K562 (cell line): ENCODE data around the gene CDT1. TPM values are rescaled to one million over a fixed set of nuclear protein-coding genes. Genes with fewer than 3 reads are reported as not detected.

Source experiments
- ATAC-seq: fragments of 200-7000 bp; cut with Tn5 transposase; 3 replicates; pipeline ENCODE4 v1.9.1; 2020; ENCODE audit warnings: moderate library complexity
- BruUV-seq: library from RNA; stranded (reverse); fragments of 400-500 nt; replicated peaks from 2 replicates; lab custom pipeline; 2021; lab: Mats Ljungman, UMichigan
- CTCF ChIA-PET: fragments of 300-600 bp; formaldehyde crosslinking; extraction: SDS; loops from one replicate; lab custom pipeline; 2021; ENCODE audit warnings: low intra/inter-chr PET ratio; lab: Yijun Ruan, JAX
- POLR2A ChIA-PET: fragments of 300-600, 350-650 bp; sonication (Branson Sonifier 250); formaldehyde crosslinking; extraction: SDS; loops from one replicate; lab custom pipeline; 2021; ENCODE audit warnings: antibody characterized with exemption, inconsistent platforms; lab: Yijun Ruan, JAX
- DNase-seq, 4 experiments: peaks; one replicate each; pipeline versions ENCODE4 v3.0.0 to v3.0.0-alpha.2; 2011 to 2018; ENCODE audit warnings: low spot score in 3 of 4, mixed read lengths in 3 of 4; ENCODE audit errors: extremely low read depth in 1 of 4
- FAIRE-seq: peaks from 2 replicates; lab custom pipeline; 2011; peaks lifted over from hg19 to GRCh38; lab: Jason Lieb, UNC
- H2AFZ ChIP-seq: 2 replicates; pipeline ENCODE4 v1.6.0; 2011; ENCODE audit warnings: low read depth, low read length, control low read depth, inconsistent platforms
- H3K27ac ChIP-seq: fragments of 200-600 bp; 3 replicates; pipeline ENCODE4 v1.8.0; 2011; ENCODE audit warnings: low read depth, mild to moderate bottlenecking, control low read depth, inconsistent platforms, low read length, moderate library complexity, mixed read lengths; ENCODE audit errors: extremely low read depth
- H3K27me3 ChIP-seq, 2 experiments: fragments of 300-600 bp in 1 of 2; 2 replicates in 1 of 2; 3 replicates in 1 of 2; pipeline versions ENCODE4 v1.6.0 to v1.8.0; 2011; ENCODE audit warnings: inconsistent platforms in 2 of 2, low read length in 2 of 2, mild to moderate bottlenecking in 1 of 2, mixed read lengths in 1 of 2, moderate library complexity in 1 of 2; ENCODE audit not compliant: control insufficient read depth in 2 of 2, insufficient read depth in 2 of 2
- H3K36me3 ChIP-seq: fragments of 300-600 bp; 3 replicates; pipeline ENCODE4 v1.8.0; 2011; ENCODE audit warnings: mild to moderate bottlenecking, low read length, inconsistent platforms; ENCODE audit not compliant: control insufficient read depth, insufficient read depth
- H3K4me1 ChIP-seq, 2 experiments: fragments of 200-600 bp in 1 of 2; replicated peaks in 1 of 2; 2 replicates in 1 of 2; 3 replicates in 1 of 2; pipeline versions ENCODE4 v1.5.1 to v1.8.0; 2011; ENCODE audit warnings: inconsistent platforms in 2 of 2, low read length in 2 of 2, mild to moderate bottlenecking in 1 of 2, mixed read lengths in 1 of 2, moderate library complexity in 1 of 2; ENCODE audit not compliant: control insufficient read depth in 2 of 2, insufficient read depth in 2 of 2
- H3K4me2 ChIP-seq: 2 replicates; pipeline ENCODE4 v1.6.1; 2011; ENCODE audit warnings: low read length, control low read depth, inconsistent platforms, mixed read lengths; ENCODE audit not compliant: insufficient read depth
- H3K4me3 ChIP-seq: fragments of 200-600 bp; sonication (generic), shearing (Covaris generic); 2 replicates; pipeline ENCODE4 v1.5.1; 2016; ENCODE audit warnings: control low read depth, inconsistent platforms
- H3K79me2 ChIP-seq: fragments of 200-600 bp; 3 replicates; pipeline ENCODE4 v1.8.0; 2011; ENCODE audit warnings: low read length, inconsistent platforms; ENCODE audit not compliant: control insufficient read depth, insufficient read depth
- H3K9ac ChIP-seq, 2 experiments: 2 replicates each; pipeline versions ENCODE4 v1.6.0 to v1.6.1; 2011; ENCODE audit warnings: low read depth in 2 of 2, low read length in 2 of 2, control low read depth in 1 of 2, inconsistent platforms in 1 of 2, mild to moderate bottlenecking in 1 of 2, mixed read lengths in 1 of 2; ENCODE audit not compliant: insufficient read depth in 1 of 2
- H3K9me1 ChIP-seq: one replicate; pipeline ENCODE4 v1.6.0; 2011; ENCODE audit warnings: inconsistent platforms, mild to moderate bottlenecking, low read length, moderate library complexity; ENCODE audit not compliant: control insufficient read depth, insufficient read depth
- H3K9me3 ChIP-seq: replicated peaks from 2 replicates; pipeline ENCODE4 v1.5.1; 2011; ENCODE audit warnings: low read depth, low read length, inconsistent platforms; ENCODE audit not compliant: control insufficient read depth, insufficient read depth
- H4K20me1 ChIP-seq: replicated peaks from 2 replicates; pipeline ENCODE4 v1.6.1; 2011; ENCODE audit warnings: low read length, inconsistent platforms, mixed read lengths; ENCODE audit not compliant: control insufficient read depth, insufficient read depth
- CGGBP1 ChIP-seq: fragments of 250-450 bp; sonication (Bioruptor Pico); IDR thresholded peaks from 2 replicates; pipeline ENCODE4 v1.9.0; 2021; ENCODE audit warnings: mild to moderate bottlenecking
- CHD1 ChIP-seq: fragments of 200-600 bp; sonication (generic); IDR thresholded peaks from one replicate; pipeline ENCODE4 v1.6.1; 2012; ENCODE audit warnings: mild to moderate bottlenecking, moderate library complexity, low read length, inconsistent platforms
- HNRNPL ChIP-seq: fragments of 200-400 bp; formaldehyde crosslinking; IDR thresholded peaks from 2 replicates; pipeline ENCODE4 v1.6.1; 2017; ENCODE audit warnings: low read depth, mild to moderate bottlenecking, low read length
- KHSRP ChIP-seq: fragments of 450-650 bp; IDR thresholded peaks from 2 replicates; pipeline ENCODE4 v1.6.1; 2017
- MTA3 ChIP-seq: fragments of 450-650 bp; formaldehyde crosslinking; IDR thresholded peaks from 2 replicates; pipeline ENCODE4 v1.6.1; 2017; ENCODE audit warnings: mild to moderate bottlenecking, borderline replicate concordance
- NCOA2 ChIP-seq, 2 experiments: fragments of 450-650 bp; IDR thresholded peaks; 2 replicates each; pipeline ENCODE4 v1.6.1; 2018; ENCODE audit warnings: mild to moderate bottlenecking in 2 of 2, moderate library complexity in 1 of 2; ENCODE audit not compliant: partially characterized antibody in 2 of 2
- NCOA4 ChIP-seq: fragments of 450-650 bp; IDR thresholded peaks from 2 replicates; pipeline ENCODE4 v1.6.1; 2018; ENCODE audit warnings: mild to moderate bottlenecking; ENCODE audit not compliant: partially characterized antibody
- PHF20 ChIP-seq: fragments of 450-650 bp; IDR thresholded peaks from 2 replicates; pipeline ENCODE4 v1.6.1; 2018; ENCODE audit not compliant: partially characterized antibody
- POLR2G ChIP-seq: fragments of 200-400 bp; formaldehyde crosslinking; IDR thresholded peaks from 2 replicates; pipeline ENCODE4 v1.6.1; 2017; ENCODE audit warnings: low read depth, mild to moderate bottlenecking, antibody characterized with exemption, low read length, moderate library complexity
- SUPT5H ChIP-seq: fragments of 450-650 bp; IDR thresholded peaks from 2 replicates; pipeline ENCODE4 v1.6.1; 2016
- ZNF232 ChIP-seq: sonication (generic); formaldehyde crosslinking; IDR thresholded peaks from 2 replicates; pipeline ENCODE4 v1.8.0; 2022; ENCODE audit warnings: mild to moderate bottlenecking, missing genetic modification reagents
- ZNF436 ChIP-seq: fragments of 250-450, 450-650 bp; sonication (Bioruptor Pico); formaldehyde crosslinking; IDR thresholded peaks from 2 replicates; pipeline ENCODE4 v1.7.0; 2020; ENCODE audit warnings: mild to moderate bottlenecking
- ZNF518B ChIP-seq: fragments of 250-450 bp; sonication (Bioruptor Pico); IDR thresholded peaks from 2 replicates; pipeline ENCODE4 v1.5.0; 2021; ENCODE audit warnings: mild to moderate bottlenecking, moderate library complexity
- WGBS: fragments of 100-300 bp; shearing (Covaris generic); methylation state at CpG from one replicate; pipeline ENCODE4 v1.1.6; 2016; ENCODE audit warnings: low coverage, mixed read lengths; ENCODE audit not compliant: insufficient coverage; ENCODE audit errors: missing lambda C conversion rate; 5-methylcytosine and 5-hydroxymethylcytosine counted together
- in situ Hi-C: fragments of 300-500 bp; cut with MboI; formaldehyde crosslinking; loops from 4 replicates; pipeline ENCODE4 v1.15.0; 2018; ENCODE audit warnings: inconsistent platforms, mixed read lengths
- intact Hi-C: fragments of 100-400 bp; cut with micrococcal nuclease; formaldehyde crosslinking; loops from 2 replicates; pipeline ENCODE4 v1.14.2; 2022
- polyA plus RNA-seq, 8 experiments: library from polyadenylated mRNA; depleted of rRNA in 4 of 8; stranded (reverse) in 5 of 8; unstranded in 3 of 8; fragments of >200 nt; fragmentation: Nextera tagmentation in 2 of 8; fragmentation: Illumina TruSeq in 1 of 8; extraction: Ambion mirVana in 2 of 8; extraction: Trizol in 1 of 8; gene quantifications; 2 replicates each; pipeline versions ENCODE4 v1.2.1 to v1.2.3, GENCODE V29; 2011 to 2014; ENCODE audit warnings: inconsistent platforms in 1 of 8, missing spikeins in 1 of 8
- total RNA-seq, 7 experiments: library from RNA; depleted of rRNA in 6 of 7; stranded (reverse); fragments of >200 nt in 6 of 7; fragmentation: Illumina TruSeq in 2 of 7; extraction: Trizol in 2 of 7; gene quantifications; 2 replicates each; pipeline versions ENCODE4 v1.2.1 to v1.2.3, GENCODE V29; 2011 to 2021; ENCODE audit warnings: low replicate concordance in 1 of 7
- TF ChIP-seq, protein P1 (sequence below): fragments of 450-650 bp; IDR thresholded peaks from 2 replicates; pipeline ENCODE4 v1.6.1; 2016; ENCODE audit warnings: low read depth, mild to moderate bottlenecking, moderate library complexity
- TF ChIP-seq, protein P2 (sequence below): IDR thresholded peaks from 2 replicates; pipeline ENCODE4 v1.6.1; 2012; ENCODE audit warnings: low read depth, low read length, improper control_type of control experiment, borderline replicate concordance

Gene CDT1
- total and polyA plus RNA-seq, 9 of the 15 experiments (the other 6 are each of a cell fraction or from before 2014, with no cell fraction given) = 0.92 to 178 (median 14.2) TPM

DNA sequence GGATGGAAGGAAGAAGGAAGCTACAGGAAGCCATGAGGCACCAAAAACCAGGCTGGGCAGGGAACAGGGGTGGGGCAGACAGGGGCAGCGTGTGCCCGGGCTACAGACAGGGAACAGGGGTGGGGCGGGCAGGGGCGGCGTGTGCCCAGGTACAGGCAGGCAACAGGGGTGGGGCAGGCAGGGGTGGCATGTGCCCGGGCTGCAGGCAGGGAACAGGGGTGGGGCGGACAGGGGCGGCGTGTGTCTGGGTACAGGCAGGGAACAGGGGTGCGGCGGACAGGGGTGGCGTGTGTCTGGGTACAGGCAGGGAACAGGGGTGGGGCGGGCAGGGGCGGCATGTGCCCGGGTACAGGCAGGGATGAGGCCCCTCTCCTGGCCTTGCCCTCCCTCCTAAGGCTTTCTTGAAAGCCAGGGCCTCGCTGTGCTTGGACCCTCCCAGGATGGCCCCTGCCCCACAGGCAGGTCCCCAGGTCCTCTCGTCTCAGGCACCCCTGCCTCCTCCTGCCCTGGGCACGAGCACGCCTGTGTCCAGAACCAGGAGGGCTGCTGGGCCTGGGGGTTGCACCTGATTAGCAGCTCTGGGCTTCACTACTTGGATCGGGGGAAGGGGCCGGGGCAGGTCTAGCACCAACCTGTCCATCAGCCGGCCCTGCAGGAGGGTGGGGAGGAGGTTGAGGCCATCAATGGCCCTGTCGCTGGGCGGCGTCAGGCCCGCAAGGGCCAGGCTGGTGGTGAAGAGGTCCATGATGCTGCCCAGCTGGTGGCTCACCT is 22.7 kb downstream of the CDT1 start (continued):
- peak; percentile 41; the same call in 1 of the 2 replicates for TF ChIP-seq POLR2G
- TF ChIP-seq ZNF436 (CRISPR knock-in tag) = no peak
- no peak for TF ChIP-seq NCOA2 (IDR thresholded peaks at IDR 0.05; ENCODE audit: partially characterized antibody in 2 of 2)
- no peak for TF ChIP-seq MTA3
- TF ChIP-seq NCOA4 = no peak
- no peak for TF ChIP-seq SUPT5H
- TF ChIP-seq CHD1 = no peak
- TF ChIP-seq ZNF232 (CRISPR knock-in tag) = no peak
- TF ChIP-seq HNRNPL = peak; percentile 58; the same call in 1 of the 2 replicates
- TF ChIP-seq KHSRP = no peak

DNA sequence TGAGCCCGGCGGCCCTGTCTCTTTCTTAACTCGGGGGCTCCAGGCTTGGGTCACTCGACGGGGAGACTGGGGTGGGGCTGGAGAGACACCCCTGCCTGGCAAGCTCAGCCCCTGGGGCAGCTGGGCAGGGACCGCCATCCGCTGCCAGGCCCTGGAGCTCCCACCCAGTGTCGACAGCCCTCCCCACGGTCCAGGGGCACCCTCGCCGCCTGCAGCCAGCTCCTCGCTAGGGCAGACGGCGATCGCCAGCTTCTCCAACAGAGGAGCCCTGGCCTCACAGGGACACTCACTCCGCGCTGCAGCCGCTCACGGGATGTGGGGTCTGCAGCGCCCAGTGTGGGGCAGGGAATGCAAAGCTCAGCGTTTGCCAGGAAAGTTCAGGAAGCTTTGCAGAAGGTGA is 24.1 kb downstream of the CDT1 start:
- H3K9me3 ChIP-seq = no peaks in the 10 kb centered on the region
- ChIA-PET CTCF (no interaction called here), POLR2A (interaction anchor here (0.6 to 1.4 kb wide), 5 partner anchors 12 to 457 kb away, joined by 3 to 4 read pairs (median 3); partner anchors contain the start of gene ZNF778)
- TF ChIP-seq CGGBP1 (no peak), ZNF518B (CRISPR knock-in tag) (no peak), PHF20 (no peak)
- TF ChIP-seq, protein P1, sequence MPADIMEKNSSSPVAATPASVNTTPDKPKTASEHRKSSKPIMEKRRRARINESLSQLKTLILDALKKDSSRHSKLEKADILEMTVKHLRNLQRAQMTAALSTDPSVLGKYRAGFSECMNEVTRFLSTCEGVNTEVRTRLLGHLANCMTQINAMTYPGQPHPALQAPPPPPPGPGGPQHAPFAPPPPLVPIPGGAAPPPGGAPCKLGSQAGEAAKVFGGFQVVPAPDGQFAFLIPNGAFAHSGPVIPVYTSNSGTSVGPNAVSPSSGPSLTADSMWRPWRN = no peak
- TF ChIP-seq, protein P2, sequence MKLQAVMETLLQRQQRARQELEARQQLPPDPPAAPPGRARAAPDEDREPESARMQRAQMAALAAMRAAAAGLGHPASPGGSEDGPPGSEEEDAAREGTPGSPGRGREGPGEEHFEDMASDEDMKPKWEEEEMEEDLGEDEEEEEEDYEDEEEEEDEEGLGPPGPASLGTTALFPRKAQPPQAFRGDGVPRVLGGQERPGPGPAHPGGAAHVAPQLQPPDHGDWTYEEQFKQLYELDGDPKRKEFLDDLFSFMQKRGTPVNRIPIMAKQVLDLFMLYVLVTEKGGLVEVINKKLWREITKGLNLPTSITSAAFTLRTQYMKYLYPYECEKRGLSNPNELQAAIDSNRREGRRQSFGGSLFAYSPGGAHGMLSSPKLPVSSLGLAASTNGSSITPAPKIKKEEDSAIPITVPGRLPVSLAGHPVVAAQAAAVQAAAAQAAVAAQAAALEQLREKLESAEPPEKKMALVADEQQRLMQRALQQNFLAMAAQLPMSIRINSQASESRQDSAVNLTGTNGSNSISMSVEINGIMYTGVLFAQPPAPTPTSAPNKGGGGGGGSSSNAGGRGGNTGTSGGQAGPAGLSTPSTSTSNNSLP = no peak
- H3K27me3 ChIP-seq = no peaks in the 10 kb centered on the region
- H3K36me3 ChIP-seq = no peaks in the 10 kb centered on the region
- H3K27ac ChIP-seq = no peak overlapping the region
- H2AFZ ChIP-seq = no peak overlapping the region
- H3K4me2 ChIP-seq = no peak overlapping the region
- H3K4me3 ChIP-seq = no peak overlapping the region
- intact Hi-C loops = no loop called here
- BruUV-seq = no TSS peak
- in situ Hi-C loops = no loop called here
- H3K9me1 ChIP-seq = no peaks in the 10 kb centered on the region
- no peaks in the 10 kb centered on the region; the same call in 1 of the 2 replicates for H4K20me1 ChIP-seq
- no peak overlapping the region for H3K9ac ChIP-seq
- no peaks in the 10 kb centered on the region for H3K79me2 ChIP-seq
- no peak for DNase-seq
- peaks cover 0 to 53% of the 10 kb centered on the region in 2 experiments; a peak in 2 of 5 replicates for H3K4me1 ChIP-seq
- WGBS = 79% methylated on average over 17 of the region's 21 CpGs
- no peak for FAIRE-seq
- no peak for ATAC-seq
